Astrocyte (in vitro differentiated cells and primary cell): Measurements from ENCODE around the gene CCDC68. TPM values are rescaled to one million over a fixed set of nuclear protein-coding genes. Genes with fewer than 3 reads are reported as not detected.
"Not testable (repeated sequence)": the region's sequence is repeated elsewhere in the genome, so short reads cannot be mapped to it uniquely, and the experiment has no call there.

Experiments used
- DNase-seq: peaks from one replicate; pipeline ENCODE4 v3.0.0-alpha.2; 2010; ENCODE audit warnings: low read depth
- FAIRE-seq: peaks from 2 replicates; lab custom pipeline; 2011; peaks lifted over from hg19 to GRCh38; lab: Jason Lieb, UNC
- H2AFZ ChIP-seq: 2 replicates; pipeline ENCODE4 v1.6.0; 2012; ENCODE audit warnings: low read depth, low read length, inconsistent platforms
- H3K27ac ChIP-seq: 2 replicates; pipeline ENCODE4 v1.5.1; 2011; ENCODE audit warnings: low read depth, low read length, inconsistent platforms
- H3K27me3 ChIP-seq: 2 replicates; pipeline ENCODE4 v1.6.0; 2011; ENCODE audit warnings: low read length, inconsistent platforms; ENCODE audit not compliant: insufficient read depth
- H3K36me3 ChIP-seq: 2 replicates; pipeline ENCODE4 v1.5.1; 2011; ENCODE audit warnings: low read length, inconsistent platforms; ENCODE audit not compliant: insufficient read depth
- H3K4me1 ChIP-seq: 2 replicates; pipeline ENCODE4 v1.5.1; 2011; ENCODE audit warnings: low read length, inconsistent platforms; ENCODE audit not compliant: insufficient read depth
- H3K4me2 ChIP-seq: 2 replicates; pipeline ENCODE4 v1.6.0; 2012; ENCODE audit warnings: low read length, inconsistent platforms
- H3K4me3 ChIP-seq: 2 replicates; pipeline ENCODE4 v1.5.1; 2011; ENCODE audit warnings: low read depth, mild to moderate bottlenecking, low read length, inconsistent platforms; ENCODE audit not compliant: insufficient read depth
- H3K79me2 ChIP-seq: 2 replicates; pipeline ENCODE4 v1.6.0; 2012; ENCODE audit warnings: mild to moderate bottlenecking, low read length, inconsistent platforms; ENCODE audit not compliant: insufficient read depth
- H3K9ac ChIP-seq: 2 replicates; pipeline ENCODE4 v1.6.0; 2012; ENCODE audit warnings: mild to moderate bottlenecking, low read length, inconsistent platforms
- H3K9me3 ChIP-seq: 2 replicates; pipeline ENCODE4 v1.5.1; 2012; ENCODE audit warnings: low read depth, mild to moderate bottlenecking, low read length, inconsistent platforms; ENCODE audit not compliant: insufficient read depth
- H4K20me1 ChIP-seq: 2 replicates; pipeline ENCODE4 v1.6.0; 2012; ENCODE audit warnings: low read length, inconsistent platforms; ENCODE audit not compliant: insufficient read depth
- H3K27ac Mint-ChIP-seq: one replicate; pipeline ENCODE4 v1.8.0; 2021; ENCODE audit warnings: mild to moderate bottlenecking, mixed read lengths; ENCODE audit not compliant: unreplicated experiment
- H3K27me3 Mint-ChIP-seq: one replicate; pipeline ENCODE4 v1.8.0; 2021; ENCODE audit warnings: low read depth, mixed read lengths; ENCODE audit not compliant: unreplicated experiment
- H3K36me3 Mint-ChIP-seq: one replicate; pipeline ENCODE4 v1.8.0; 2021; ENCODE audit warnings: low read depth, mixed read lengths; ENCODE audit not compliant: unreplicated experiment
- H3K4me1 Mint-ChIP-seq: one replicate; pipeline ENCODE4 v1.8.0; 2021; ENCODE audit warnings: low read depth, mixed read lengths; ENCODE audit not compliant: unreplicated experiment
- H3K4me3 Mint-ChIP-seq: one replicate; pipeline ENCODE4 v1.8.0; 2021; ENCODE audit warnings: mild to moderate bottlenecking, moderate library complexity, mixed read lengths; ENCODE audit not compliant: unreplicated experiment
- H3K9me3 Mint-ChIP-seq: one replicate; pipeline ENCODE4 v1.8.0; 2021; ENCODE audit warnings: mild to moderate bottlenecking, mixed read lengths; ENCODE audit not compliant: unreplicated experiment
- CTCF ChIP-seq: IDR thresholded peaks from 2 replicates; pipeline ENCODE4 v1.5.1; 2011; ENCODE audit warnings: low read depth, mild to moderate bottlenecking, inconsistent platforms, low read length, moderate library complexity; ENCODE audit not compliant: insufficient read depth
- EZH2 ChIP-seq: IDR thresholded peaks from 2 replicates; pipeline ENCODE4 v1.6.1; 2012; ENCODE audit warnings: mild to moderate bottlenecking, low read length, inconsistent platforms; ENCODE audit not compliant: insufficient read depth
- total RNA-seq: library from RNA; stranded (reverse); gene quantifications from 2 replicates; pipeline ENCODE4 v1.2.1, GENCODE V29; 2021

Gene CCDC68
- total RNA-seq, 1 donor from 2014 or later, result 2.2 TPM

GRCh38 chr18:54973046-54973445 lies 13.8 kb upstream of the CCDC68 start:
- no peaks in the 10 kb centered on the region for H3K27me3 Mint-ChIP-seq
- FAIRE-seq, result no peak

GRCh38 chr18:54968807-54969206 lies 9.5 kb upstream of the CCDC68 start:
- no peaks in the 10 kb centered on the region for H3K27me3 Mint-ChIP-seq
- no peak overlapping the region for H3K9ac ChIP-seq
- peak overlapping the region; percentile 4 for H2AFZ ChIP-seq
- TF ChIP-seq EZH2 (no peak), CTCF (no peak)
- peaks cover 2% of the 10 kb centered on the region for H3K9me3 Mint-ChIP-seq
- peaks cover 7% of the 10 kb centered on the region for H3K4me1 Mint-ChIP-seq
- H3K4me2 ChIP-seq, result peak overlapping the region; percentile 24
- no peaks in the 10 kb centered on the region for H3K36me3 Mint-ChIP-seq
- peak overlapping the region; percentile 86 for H3K27ac Mint-ChIP-seq
- H3K27ac ChIP-seq, result peak overlapping the region; percentile 36
- H3K36me3 ChIP-seq, result no peaks in the 10 kb centered on the region
- no peaks in the 10 kb centered on the region for H3K9me3 ChIP-seq
- H3K4me1 ChIP-seq, result no peaks in the 10 kb centered on the region
- DNase-seq (no peak), FAIRE-seq (no peak)
- H3K4me3 Mint-ChIP-seq, result no peak overlapping the region
- no peaks in the 10 kb centered on the region for H3K79me2 ChIP-seq
- H3K4me3 ChIP-seq, result no peak overlapping the region
- H4K20me1 ChIP-seq, result no peaks in the 10 kb centered on the region
- no peaks in the 10 kb centered on the region for H3K27me3 ChIP-seq

More at GRCh38 chr18:54973046-54973445, 13.8 kb upstream of the CCDC68 start:
- Mint-ChIP-seq H3K4me1 (peaks cover 3% of the 10 kb centered on the region), H3K36me3 (no peaks in the 10 kb centered on the region), H3K4me3 (no peak overlapping the region), H3K27ac (no peak overlapping the region), H3K9me3 (no peaks in the 10 kb centered on the region)
- H4K20me1 ChIP-seq, result no peaks in the 10 kb centered on the region
- no peaks in the 10 kb centered on the region for H3K36me3 ChIP-seq
- H3K27ac ChIP-seq, result no peak overlapping the region
- TF ChIP-seq CTCF (no peak), EZH2 (no peak)
- H3K9me3 ChIP-seq, result peaks cover 2% of the 10 kb centered on the region
- H3K9ac ChIP-seq, result no peak overlapping the region
- H3K79me2 ChIP-seq, result no peaks in the 10 kb centered on the region
- H3K4me3 ChIP-seq, result no peak overlapping the region
- no peak overlapping the region for H3K4me2 ChIP-seq
- H2AFZ ChIP-seq, result no peak overlapping the region
- no peaks in the 10 kb centered on the region for H3K4me1 ChIP-seq
- H3K27me3 ChIP-seq, result no peaks in the 10 kb centered on the region
- no peak for DNase-seq

GRCh38 chr18:54968237-54968636 lies 9.0 kb upstream of the CCDC68 start:
- peak; percentile 76 for DNase-seq
- not testable (repeated sequence) for H3K27me3 ChIP-seq, H3K4me3 ChIP-seq, H4K20me1 ChIP-seq, H3K4me1 Mint-ChIP-seq, H3K9me3 ChIP-seq, H3K36me3 Mint-ChIP-seq, H3K36me3 ChIP-seq, H3K4me1 ChIP-seq, FAIRE-seq, H3K9ac ChIP-seq, H3K4me3 Mint-ChIP-seq, H3K9me3 Mint-ChIP-seq, H3K79me2 ChIP-seq, H3K27me3 Mint-ChIP-seq
- H3K27ac ChIP-seq, result peak overlapping the region; percentile 68
- H3K27ac Mint-ChIP-seq, result peak overlapping the region; percentile 86
- peak overlapping the region; percentile 24 for H3K4me2 ChIP-seq
- H2AFZ ChIP-seq, result peak overlapping the region; percentile 34
